ENCODE data around the gene SMIM22. TPM values are rescaled to one million over a fixed set of nuclear protein-coding genes. Genes with fewer than 3 reads are reported as not detected.

Gene SMIM22
- total RNA-seq, 4 donors from 2014 or later, result 10.1 to 20.9 (median 18.7) TPM; not detected in 1

DNA sequence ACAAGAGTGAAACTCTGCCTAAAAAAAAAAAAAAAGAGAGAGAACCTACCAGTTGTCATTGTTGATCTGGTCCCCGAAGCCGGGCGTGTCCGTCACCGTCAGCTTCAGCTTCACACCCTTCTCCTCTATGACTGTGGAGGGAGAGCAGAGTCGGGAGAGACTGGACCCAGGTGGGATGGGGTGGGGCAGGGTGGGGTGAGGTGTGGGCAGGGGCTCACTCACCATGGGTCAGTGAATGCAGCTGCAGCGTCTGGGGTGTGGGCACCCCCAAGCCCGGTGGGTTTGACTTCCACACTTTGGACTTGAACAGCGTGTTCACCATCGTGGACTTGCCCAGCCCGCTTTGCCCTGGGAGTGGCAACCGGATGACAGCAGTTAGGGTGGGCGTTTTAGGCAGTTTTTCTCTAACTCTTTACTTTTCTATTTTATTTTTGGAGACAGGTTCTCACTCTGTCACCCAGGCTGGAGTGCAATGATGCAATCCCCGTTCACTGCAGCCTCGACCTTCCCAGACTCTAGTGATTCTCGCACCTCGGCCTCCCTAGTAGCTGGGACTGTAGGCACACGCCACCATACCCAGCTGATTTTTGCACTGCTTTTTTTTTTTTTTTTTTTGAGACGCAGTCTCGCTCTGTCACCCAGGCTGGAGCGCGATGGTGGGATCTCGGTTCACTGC lies 9.3 kb upstream of the SMIM22 start:
- Histone ChIP-seq H3K36me3 (no peaks in the 10 kb centered on the region), H3K4me1 (no peaks in the 10 kb centered on the region), H3K9me3 (no peaks in the 10 kb centered on the region), H3K27ac (no peak overlapping the region), H3K27me3 (no peaks in the 10 kb centered on the region), H3K4me3 (no peak overlapping the region)
- DNase-seq (ENCODE audit: low spot score in 2 of 2), result no peak
- 90% methylated on average over 23 of the region's 23 CpGs for WGBS
- TF ChIP-seq POLR2AphosphoS5 (IDR thresholded peaks at IDR 0.05), result no peak
- TF ChIP-seq, protein P1, sequence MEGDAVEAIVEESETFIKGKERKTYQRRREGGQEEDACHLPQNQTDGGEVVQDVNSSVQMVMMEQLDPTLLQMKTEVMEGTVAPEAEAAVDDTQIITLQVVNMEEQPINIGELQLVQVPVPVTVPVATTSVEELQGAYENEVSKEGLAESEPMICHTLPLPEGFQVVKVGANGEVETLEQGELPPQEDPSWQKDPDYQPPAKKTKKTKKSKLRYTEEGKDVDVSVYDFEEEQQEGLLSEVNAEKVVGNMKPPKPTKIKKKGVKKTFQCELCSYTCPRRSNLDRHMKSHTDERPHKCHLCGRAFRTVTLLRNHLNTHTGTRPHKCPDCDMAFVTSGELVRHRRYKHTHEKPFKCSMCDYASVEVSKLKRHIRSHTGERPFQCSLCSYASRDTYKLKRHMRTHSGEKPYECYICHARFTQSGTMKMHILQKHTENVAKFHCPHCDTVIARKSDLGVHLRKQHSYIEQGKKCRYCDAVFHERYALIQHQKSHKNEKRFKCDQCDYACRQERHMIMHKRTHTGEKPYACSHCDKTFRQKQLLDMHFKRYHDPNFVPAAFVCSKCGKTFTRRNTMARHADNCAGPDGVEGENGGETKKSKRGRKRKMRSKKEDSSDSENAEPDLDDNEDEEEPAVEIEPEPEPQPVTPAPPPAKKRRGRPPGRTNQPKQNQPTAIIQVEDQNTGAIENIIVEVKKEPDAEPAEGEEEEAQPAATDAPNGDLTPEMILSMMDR (IDR thresholded peaks at IDR 0.05), result no peak
- no peak for TF ChIP-seq EP300 (IDR thresholded peaks at IDR 0.05)
- no peak for TF ChIP-seq POLR2A (IDR thresholded peaks at IDR 0.05)

DNA sequence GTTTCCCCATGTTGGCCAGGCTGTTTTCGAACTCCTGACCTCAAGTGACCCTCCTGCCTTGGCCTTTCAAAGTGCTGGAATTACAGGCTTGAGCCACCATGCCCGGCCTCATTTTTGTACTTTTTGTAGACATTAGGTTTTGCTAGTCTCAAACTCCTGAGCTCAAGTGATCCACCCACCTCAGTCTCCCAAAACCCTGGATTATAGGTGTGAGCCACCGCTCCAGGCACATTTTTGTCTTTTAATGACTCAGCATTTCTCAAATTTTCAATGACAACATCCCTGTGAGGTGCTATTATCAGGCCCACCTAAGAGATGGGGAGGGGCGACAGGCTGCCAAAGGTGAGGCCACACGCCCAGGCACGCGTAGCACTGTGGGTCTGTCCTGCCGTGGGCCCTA lies 8.1 kb upstream of the SMIM22 start:
- no peaks in the 10 kb centered on the region for H3K27me3 ChIP-seq
- H3K9me3 ChIP-seq, result no peaks in the 10 kb centered on the region
- no peaks in the 10 kb centered on the region for H3K36me3 ChIP-seq
- TF ChIP-seq POLR2A (IDR thresholded peaks at IDR 0.05) (no peak), POLR2AphosphoS5 (IDR thresholded peaks at IDR 0.05) (no peak), EP300 (IDR thresholded peaks at IDR 0.05) (no peak)
- TF ChIP-seq, protein P1 (IDR thresholded peaks at IDR 0.05), result no peak
- 79% methylated on average over 8 of the region's 8 CpGs for WGBS
- H3K4me3 ChIP-seq, result no peak overlapping the region
- no peaks in the 10 kb centered on the region for H3K4me1 ChIP-seq
- DNase-seq (ENCODE audit: low spot score in 2 of 2), result no peak
- H3K27ac ChIP-seq, result no peak overlapping the region

DNA sequence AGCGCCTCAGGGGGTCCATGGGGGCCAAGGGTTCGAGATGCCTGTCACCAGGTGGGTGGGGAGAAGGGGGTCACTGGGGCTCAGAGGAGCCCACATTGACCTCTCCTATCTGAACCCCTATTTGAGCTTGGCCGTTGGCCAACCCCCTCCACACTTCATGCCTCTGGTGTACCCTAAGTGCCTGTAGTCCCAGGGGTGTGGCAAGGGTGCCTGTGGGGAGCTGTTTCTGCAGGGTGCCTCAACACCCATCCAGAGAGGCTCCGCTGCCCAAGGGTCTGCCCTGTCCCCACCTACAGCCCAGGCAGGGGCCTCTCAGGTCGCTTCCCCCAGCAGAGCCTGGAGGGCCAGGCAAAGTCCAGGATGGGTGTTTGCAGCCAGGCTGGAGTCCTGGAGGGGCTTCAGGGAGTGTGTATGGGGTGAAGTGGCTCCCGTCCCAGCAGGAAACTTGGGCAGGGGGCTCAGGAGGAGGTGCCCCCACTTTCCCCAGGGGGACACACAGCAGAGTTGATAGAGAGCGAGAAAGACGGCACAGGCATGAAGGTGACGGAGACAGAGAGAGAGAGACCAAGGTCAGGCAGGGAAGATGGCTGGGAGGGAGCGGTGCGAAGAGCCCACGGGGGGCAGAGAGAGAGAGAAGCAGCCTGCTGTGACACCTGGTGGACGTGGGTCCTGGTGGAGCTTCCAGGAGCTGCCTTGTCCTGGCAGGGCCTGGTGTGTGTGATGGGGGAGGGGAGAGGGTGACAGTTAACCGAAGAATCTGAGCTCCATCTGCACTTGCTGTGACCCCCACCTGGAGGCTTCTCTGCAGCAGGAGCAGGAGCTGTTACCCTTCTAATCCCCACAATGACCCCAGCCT lies 7.3 kb upstream of the SMIM22 start, which contains the start of gene SEPTIN12:
SEPTIN12 (minus strand) TSS at position 719 of the 856 bp plus-strand sequence; CDS start at position 19, 700 bp downstream.
- TF ChIP-seq, protein P1 (IDR thresholded peaks at IDR 0.05), result no peak
- TF ChIP-seq EP300 (IDR thresholded peaks at IDR 0.05) (no peak), POLR2AphosphoS5 (IDR thresholded peaks at IDR 0.05) (no peak), POLR2A (IDR thresholded peaks at IDR 0.05) (no peak)
- H3K4me1 ChIP-seq, result no peaks in the 10 kb centered on the region
- H3K9me3 ChIP-seq, result no peaks in the 10 kb centered on the region
- no peak for DNase-seq (ENCODE audit: low spot score in 2 of 2)
- no peak within 1 kb of the TSS for H3K27ac ChIP-seq
- H3K36me3 ChIP-seq, result no peaks in the 10 kb centered on the region
- WGBS, result 85% methylated on average over 10 of the region's 14 CpGs
- no peak within 1 kb of the TSS for H3K4me3 ChIP-seq
- H3K27me3 ChIP-seq, result no peaks in the 10 kb centered on the region

DNA sequence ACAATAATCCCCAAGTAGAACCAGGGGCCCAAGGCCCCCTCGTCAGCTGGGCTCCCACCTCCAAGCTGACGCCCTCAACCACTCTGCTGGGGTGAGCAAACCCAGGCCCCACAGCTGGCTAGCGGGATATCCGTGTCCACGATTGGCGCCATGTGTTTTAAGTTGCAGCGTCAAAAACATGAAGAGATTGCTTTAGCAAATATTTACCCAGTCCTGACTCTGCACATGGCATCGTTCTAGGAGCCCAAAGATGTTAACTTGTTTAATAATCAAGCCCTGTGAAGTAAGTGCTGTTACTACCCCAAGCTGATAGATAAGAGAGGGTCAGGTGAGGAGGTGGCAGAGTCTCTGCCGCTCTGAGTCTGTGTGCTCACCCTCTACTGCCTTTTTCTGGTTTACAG lies 6.7 kb upstream of the SMIM22 start:
- no peaks in the 10 kb centered on the region for H3K27me3 ChIP-seq
- WGBS, result 68% methylated on average over 9 of the region's 9 CpGs
- H3K27ac ChIP-seq, result no peak overlapping the region
- H3K9me3 ChIP-seq, result no peaks in the 10 kb centered on the region
- no peaks in the 10 kb centered on the region for H3K36me3 ChIP-seq
- no peaks in the 10 kb centered on the region for H3K4me1 ChIP-seq
- TF ChIP-seq POLR2A (IDR thresholded peaks at IDR 0.05) (no peak), EP300 (IDR thresholded peaks at IDR 0.05) (no peak), POLR2AphosphoS5 (IDR thresholded peaks at IDR 0.05) (no peak)
- TF ChIP-seq, protein P1 (IDR thresholded peaks at IDR 0.05), result no peak
- no peak for DNase-seq (ENCODE audit: low spot score in 2 of 2)
- H3K4me3 ChIP-seq, result no peak overlapping the region

DNA sequence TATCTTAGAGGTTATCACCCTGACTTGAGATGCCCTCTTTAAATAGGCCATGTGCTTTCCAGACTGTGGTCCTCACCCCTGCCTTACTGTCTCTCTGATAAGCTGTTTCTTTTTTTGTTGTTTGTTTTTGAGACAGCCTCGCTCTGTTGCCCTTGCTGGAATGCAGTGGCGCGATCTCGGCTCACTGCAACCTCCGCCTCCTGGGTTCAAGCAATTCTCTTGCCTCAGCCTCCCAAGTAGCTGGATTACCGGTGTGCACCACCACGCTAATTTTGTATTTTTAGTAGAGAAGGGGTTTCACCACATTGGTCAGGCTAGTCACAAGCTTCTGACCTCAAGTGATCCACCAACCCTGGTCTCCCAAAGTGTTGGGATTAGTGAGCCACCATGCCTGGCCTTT lies 6.3 kb upstream of the SMIM22 start:
- Histone ChIP-seq H3K9me3 (no peaks in the 10 kb centered on the region), H3K36me3 (no peaks in the 10 kb centered on the region), H3K27ac (no peak overlapping the region), H3K27me3 (no peaks in the 10 kb centered on the region), H3K4me1 (no peaks in the 10 kb centered on the region), H3K4me3 (no peak overlapping the region)
- DNase-seq (ENCODE audit: low spot score in 2 of 2), result no peak
- 92% methylated on average over 7 of the region's 7 CpGs for WGBS
- TF ChIP-seq, protein P1 (IDR thresholded peaks at IDR 0.05), result no peak
- TF ChIP-seq POLR2AphosphoS5 (IDR thresholded peaks at IDR 0.05) (no peak), POLR2A (IDR thresholded peaks at IDR 0.05) (no peak), EP300 (IDR thresholded peaks at IDR 0.05) (no peak)
